GM12892 (cell line): Measurements from ENCODE around the gene P4HB.

Experiments used
- DNase-seq: peaks from one replicate; pipeline ENCODE4 v3.0.0; 2011; ENCODE audit not compliant: insufficient read length
- FAIRE-seq: peaks from 2 replicates; lab custom pipeline; 2011; peaks lifted over from hg19 to GRCh38; lab: Jason Lieb, UNC
- POLR2A ChIP-seq: IDR thresholded peaks from 2 replicates; pipeline ENCODE4 v1.6.1; 2011; ENCODE audit warnings: low read depth, low read length, control low read depth
- POLR2AphosphoS5 ChIP-seq: IDR thresholded peaks from 2 replicates; pipeline ENCODE4 v1.6.1; 2011; ENCODE audit warnings: low read depth, low read length, control low read depth
- TAF1 ChIP-seq: IDR thresholded peaks from 2 replicates; pipeline ENCODE4 v1.6.1; 2011; ENCODE audit warnings: low read depth, mild to moderate bottlenecking, control low read depth, low read length, borderline replicate concordance

The P4HB gene

GRCh38 chr17:81877569-81877968 lies 17.2 kb upstream of the P4HB start:
- FAIRE-seq = no peak
- TF ChIP-seq POLR2A (no peak), POLR2AphosphoS5 (peak; percentile 64), TAF1 (no peak)
- DNase-seq = no peak

- DNase-seq (peak; percentile 99), FAIRE-seq (peak; percentile 96)
- TF ChIP-seq POLR2A = peak; percentile 73
- peak; percentile 69 for TF ChIP-seq POLR2AphosphoS5
- peak; percentile 48; the same call in 1 of the 2 replicates for TF ChIP-seq TAF1
Measured at GRCh38 chr17:81871387-81872230, 11.3 kb upstream of the P4HB start.

GRCh38 chr17:81870981-81871386 lies 10.6 kb upstream of the P4HB start, which contains the start of gene ARHGDIA:
ARHGDIA (minus strand) TSS chr17:81871337; CDS start chr17:81869930, 1,407 bp downstream.
- TF ChIP-seq POLR2A (no peak), TAF1 (no peak; the same call in 1 of the 2 replicates), POLR2AphosphoS5 (no peak)
- DNase-seq = no peak
- FAIRE-seq = no peak

- peak; percentile 46 for DNase-seq
- TF ChIP-seq TAF1 (no peak), POLR2A (peak; percentile 47), POLR2AphosphoS5 (no peak)
- FAIRE-seq = peak; percentile 30
Measured at GRCh38 chr17:81870131-81870980, 10.0 kb upstream of the P4HB start.

GRCh38 chr17:81869221-81870130 lies 9.1 kb upstream of the P4HB start:
- no peak for FAIRE-seq
- TF ChIP-seq POLR2AphosphoS5 (peak; percentile 34; the same call in 1 of the 2 replicates), POLR2A (peak; percentile 51; the same call in 1 of the 2 replicates), TAF1 (no peak)
- peak; percentile 78 for DNase-seq

- no peak; the same call in 1 of the 2 replicates for TF ChIP-seq POLR2AphosphoS5
- 0 out of 2 replicates have a peak, but pooled peaks have one; percentile 0 for TF ChIP-seq POLR2A
- FAIRE-seq (no peak), DNase-seq (peak; percentile 6)
Measured at GRCh38 chr17:81868674-81869220, 8.4 kb upstream of the P4HB start.

- TF ChIP-seq TAF1 (no peak), POLR2A (peak; percentile 42; the same call in 1 of the 2 replicates)
- no peak for FAIRE-seq
- no peak for DNase-seq
Measured at GRCh38 chr17:81867991-81868673, 7.8 kb upstream of the P4HB start.

GRCh38 chr17:81867170-81867990 lies 7.0 kb upstream of the P4HB start:
- FAIRE-seq (peak; percentile 21), DNase-seq (no peak)

GRCh38 chr17:81866440-81867169 lies 6.3 kb upstream of the P4HB start:
- no peak for TF ChIP-seq TAF1
- peak; percentile 94 for TF ChIP-seq POLR2AphosphoS5
- peak; percentile 77 for TF ChIP-seq POLR2A
- FAIRE-seq = no peak
- DNase-seq = no peak

More at GRCh38 chr17:81867170-81867990, 7.0 kb upstream of the P4HB start:
- TF ChIP-seq POLR2AphosphoS5 = peak; percentile 69
- TF ChIP-seq TAF1 = no peak
- peak; percentile 15 for TF ChIP-seq POLR2A
